GM19455 (cell line): ENCODE measurements around the gene LRRIQ4.
A peak's percentile ranks its signal among the peaks of the same experiment; 100 is the strongest.

Source experiments
- ATAC-seq: cut with Tn5 transposase; IDR thresholded peaks from one replicate; pipeline ENCODE4 v1.9.1; 2021; ENCODE audit not compliant: unreplicated experiment

LRRIQ4 gene

DNA sequence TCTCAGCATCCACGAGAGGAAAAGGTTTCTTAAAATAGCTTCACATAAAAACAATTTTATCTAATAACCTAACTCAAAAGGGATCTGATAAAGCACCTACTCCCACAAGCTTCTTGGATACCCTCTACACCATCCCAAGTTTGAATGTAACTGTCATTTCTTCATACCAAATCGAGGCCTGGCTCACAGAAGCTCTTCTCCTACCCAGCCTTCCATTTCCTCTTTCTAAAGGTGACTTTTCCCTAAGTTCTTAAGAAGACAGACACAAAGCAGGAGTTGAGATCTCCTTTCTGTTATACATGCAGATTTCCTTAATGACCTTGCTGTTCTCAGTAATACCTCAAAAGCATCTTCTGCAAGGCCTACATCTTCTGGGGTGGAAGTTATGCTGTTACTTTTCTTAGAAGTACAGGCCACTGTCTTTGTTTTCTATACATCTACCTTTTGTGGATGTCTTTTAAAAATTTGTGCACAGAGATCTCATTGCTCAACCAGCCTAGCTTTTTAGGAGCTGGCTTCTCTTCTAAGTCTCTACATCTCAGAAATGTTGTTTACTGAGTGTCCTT lies 3.4 kb upstream of the LRRIQ4 start:
- no peak for ATAC-seq

DNA sequence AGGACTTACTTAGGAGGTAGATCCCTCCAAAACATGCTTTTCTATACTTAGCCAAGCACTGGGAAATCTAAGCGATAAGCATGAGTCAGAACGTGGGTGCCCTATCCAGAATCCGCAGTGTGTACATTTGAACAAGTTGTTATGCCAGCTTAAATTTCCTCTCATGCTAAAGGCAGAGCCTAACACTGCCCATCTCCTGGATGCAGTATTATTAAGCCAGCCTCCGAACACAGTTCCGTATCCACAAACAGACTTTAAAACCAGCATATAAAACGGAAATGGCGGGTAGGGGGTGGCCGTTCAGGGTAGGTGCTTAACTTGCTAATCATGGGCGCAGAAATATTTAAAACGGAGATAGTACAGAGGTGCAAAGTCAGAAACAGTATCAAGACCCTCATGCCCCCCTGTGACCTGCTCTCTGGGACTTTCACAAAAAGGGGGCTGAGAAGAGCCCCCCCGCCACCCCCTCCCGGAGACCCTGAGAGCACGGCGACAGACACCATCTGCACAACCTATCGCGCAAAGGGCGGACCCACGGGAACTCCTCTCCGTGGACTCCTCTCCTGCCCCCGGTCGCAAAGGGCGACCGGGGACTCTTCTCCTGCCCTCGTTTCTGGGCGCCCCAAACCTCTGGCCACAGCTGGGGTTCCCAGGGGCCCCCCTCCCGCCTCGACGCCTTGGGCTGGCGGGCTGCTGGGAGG lies 889 bp upstream of the LRRIQ4 start:
- peak; percentile 13 for ATAC-seq

DNA sequence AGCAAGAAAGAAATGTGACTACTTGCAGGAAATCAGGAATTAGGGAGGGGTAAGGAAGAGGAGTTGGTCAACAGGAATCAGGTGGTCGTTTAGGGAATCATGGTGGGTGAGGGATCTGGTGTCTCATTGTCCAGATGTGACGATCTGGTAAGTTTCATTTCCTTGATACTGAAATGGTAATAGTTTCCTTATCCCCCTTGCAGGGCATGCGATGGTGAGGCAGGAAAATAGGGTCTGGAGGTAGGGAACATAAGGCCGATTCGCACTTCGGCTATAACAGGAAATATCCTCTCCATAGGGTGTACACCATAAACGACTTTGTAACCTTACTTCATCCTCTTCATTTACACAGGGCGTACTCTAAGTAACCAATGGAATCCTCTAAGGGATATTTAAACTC lies 608 bp downstream of the LRRIQ4 start:
- ATAC-seq, result no peak

DNA sequence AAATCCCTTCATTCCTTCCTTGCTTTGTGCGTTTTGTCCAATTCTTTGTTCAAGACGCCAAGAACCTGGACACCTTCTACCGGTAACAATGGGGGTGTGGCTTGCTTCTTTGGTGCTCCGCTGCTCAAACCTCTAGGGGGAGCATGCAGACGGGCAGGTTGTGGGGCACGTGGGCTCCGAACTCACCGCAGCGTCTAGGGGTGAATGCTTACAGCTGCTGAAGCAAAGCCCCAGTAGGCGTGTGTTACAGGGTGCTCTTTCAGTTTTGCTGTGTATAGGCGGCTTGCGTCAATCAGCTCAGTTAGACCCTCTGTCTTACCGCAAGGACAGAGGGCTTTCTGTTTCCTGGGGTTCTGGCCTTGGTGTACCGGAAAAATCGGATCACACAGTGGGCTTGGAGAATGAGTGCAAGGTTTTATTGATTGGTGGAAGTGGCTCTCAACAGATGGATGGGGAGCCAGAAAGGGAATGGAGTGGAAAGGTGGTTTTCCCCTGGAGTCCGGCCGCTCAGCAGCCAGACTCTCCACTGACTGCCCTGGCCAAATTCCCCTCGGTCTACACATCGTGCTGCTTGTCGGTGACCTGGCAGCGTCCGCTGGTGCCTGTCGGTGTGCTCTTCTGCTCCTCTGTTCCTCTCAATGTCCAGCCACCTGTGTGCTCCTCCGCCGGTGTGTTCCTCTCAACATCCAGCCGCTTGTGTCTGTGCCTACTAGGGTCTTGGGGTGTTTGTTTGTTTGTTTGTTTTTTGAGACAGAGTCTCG lies 1.3 kb downstream of the LRRIQ4 start:
- ATAC-seq, result peak; percentile 87

DNA sequence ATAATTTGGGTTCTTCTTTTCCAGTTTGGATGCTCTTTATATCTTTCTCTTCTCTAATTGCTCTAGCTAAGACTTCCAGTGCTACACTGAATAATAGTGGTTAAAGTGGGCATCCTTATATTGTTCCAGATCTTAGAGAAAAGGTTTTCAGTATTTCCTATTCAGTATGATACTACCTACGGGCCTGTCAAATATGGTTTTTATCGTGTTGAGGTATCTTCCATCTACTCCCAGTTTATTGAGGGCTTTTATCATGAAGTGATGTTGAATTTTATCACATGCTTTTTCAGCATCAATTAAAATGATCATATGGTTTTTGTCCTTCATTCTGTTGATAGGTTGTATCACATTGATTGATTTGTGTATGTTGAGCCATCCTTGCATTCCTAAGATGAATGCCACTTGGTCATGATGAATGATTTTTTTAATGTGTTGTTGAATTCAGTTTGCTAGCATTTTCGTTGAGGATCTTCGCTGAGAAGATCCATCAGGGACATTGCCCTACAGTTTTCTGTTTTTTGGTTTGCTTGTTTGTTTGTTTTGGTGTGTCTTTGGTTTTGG lies 3.0 kb downstream of the LRRIQ4 start:
- ATAC-seq, result no peak

DNA sequence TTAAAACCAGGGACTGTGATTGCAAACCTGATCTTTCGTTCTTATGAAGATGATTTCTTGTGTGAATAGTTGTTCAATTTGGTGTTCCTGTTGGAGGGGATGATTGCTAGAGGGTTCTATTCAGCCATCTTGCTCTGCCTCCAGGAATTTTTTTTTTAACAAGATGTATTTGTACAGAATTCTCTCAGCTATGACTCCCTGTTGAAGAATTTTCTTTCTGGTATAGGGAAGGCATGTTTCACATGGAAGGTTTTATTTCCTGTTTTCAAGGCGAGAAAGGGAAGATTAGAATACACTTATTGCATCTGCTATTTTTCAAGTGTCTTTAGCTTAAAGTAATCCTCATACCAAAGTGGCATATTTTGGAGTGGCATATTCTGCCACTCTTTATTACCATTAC lies 5.6 kb downstream of the LRRIQ4 start:
- no peak for ATAC-seq

DNA sequence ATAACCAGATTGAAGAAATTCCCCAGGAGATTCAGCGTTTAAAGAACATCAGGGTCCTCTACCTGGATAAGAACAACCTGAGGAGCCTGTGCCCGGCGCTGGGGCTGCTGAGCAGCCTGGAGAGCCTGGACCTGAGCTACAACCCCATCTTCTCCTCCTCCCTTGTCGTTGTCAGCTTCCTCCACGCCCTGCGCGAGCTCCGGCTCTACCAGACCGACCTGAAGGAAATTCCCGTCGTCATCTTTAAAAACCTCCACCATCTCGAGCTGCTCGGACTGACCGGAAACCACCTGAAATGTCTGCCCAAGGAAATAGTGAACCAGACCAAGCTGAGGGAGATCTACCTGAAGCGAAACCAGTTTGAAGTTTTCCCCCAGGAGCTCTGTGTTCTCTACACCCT lies 9.4 kb downstream of the LRRIQ4 start:
- no peak for ATAC-seq

DNA sequence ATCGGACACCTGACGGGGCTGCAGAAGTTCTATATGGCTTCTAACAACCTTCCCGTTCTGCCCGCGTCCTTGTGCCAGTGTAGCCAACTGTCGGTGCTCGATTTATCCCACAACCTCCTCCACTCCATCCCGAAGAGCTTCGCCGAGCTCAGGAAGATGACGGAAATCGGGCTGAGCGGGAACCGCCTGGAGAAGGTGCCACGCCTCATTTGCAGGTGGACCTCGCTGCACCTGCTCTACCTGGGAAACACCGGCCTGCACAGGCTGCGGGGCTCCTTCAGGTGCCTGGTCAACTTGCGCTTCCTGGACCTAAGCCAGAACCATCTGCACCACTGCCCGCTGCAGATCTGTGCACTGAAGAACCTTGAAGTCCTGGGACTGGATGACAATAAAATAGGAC lies 9.9 kb downstream of the LRRIQ4 start:
- ATAC-seq, result no peak

DNA sequence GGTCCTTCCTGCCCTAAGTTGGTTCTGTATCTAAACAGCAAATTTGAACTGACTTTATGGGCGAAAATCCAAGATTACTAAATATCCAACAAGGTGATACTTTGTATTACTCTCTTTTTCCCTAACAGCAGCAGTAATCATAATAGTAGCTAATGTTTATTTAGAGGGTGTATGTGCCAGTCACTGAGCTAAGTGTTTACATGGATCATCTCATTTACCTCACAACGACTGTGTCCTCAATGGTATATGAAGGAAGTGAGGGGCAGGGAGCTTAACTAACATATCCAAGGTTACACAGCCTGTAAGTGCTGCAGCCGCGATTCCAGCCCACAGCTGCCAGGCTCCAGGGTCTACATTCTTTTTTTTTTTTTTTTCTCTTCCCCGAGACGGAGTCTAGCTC lies 10.3 kb downstream of the LRRIQ4 start:
- no peak for ATAC-seq

DNA sequence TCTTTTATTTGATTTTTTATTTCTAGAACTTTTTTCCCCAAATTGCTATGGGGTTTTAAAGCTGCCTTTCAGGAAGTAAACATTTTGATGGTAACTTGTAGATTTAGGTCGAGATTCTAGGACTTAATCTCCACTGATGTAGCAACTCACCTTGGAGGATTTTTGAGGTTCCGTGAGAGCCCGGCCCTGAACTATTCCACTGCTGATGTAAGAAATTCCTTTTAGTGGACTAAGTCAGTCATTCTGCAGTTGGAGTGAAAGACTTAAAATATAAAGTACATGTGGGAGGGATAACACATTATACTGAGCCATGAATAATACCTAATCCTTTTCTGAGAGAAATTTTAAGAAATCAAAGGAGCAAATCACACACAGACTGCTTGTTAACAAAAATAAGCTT lies 12.6 kb downstream of the LRRIQ4 start:
- ATAC-seq, result no peak

DNA sequence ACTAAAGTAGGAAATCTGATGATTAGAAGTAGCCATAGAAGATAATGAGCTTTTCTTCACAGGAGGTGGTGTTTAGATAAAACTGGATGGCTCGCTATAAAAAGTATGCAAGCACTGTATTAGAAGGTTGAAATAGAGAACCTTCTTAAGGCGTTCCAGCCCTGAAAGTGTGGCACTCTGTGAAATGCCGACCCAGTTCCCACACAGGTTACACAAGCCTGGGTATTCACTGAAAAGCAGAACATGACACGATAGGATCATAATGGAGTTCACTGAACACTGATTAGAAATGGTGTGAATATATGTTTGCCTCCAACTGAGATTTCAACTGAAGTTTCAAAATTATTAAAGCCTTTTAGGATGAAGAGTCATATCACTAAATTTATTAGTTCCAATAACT lies 15.0 kb downstream of the LRRIQ4 start:
- no peak for ATAC-seq

DNA sequence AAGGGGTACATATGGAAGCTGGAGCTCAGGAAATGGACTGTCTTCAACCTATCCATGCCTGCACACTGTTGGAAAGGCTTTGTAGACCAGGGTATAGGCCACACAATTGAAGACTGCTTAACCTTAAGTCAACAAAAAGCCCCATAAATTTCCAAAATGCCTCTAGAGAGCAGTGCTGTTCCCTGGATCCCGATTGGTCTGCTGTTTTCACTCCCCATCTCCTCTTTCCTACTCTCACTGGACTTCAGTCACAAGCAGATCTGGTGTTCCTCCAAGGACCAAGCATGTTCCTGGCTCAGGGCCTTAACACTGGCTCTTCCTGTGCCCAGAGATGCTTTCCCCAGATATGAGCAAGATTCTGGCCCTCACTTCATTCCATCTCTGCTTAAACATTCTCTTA lies 22.9 kb downstream of the LRRIQ4 start:
- ATAC-seq, result no peak

DNA sequence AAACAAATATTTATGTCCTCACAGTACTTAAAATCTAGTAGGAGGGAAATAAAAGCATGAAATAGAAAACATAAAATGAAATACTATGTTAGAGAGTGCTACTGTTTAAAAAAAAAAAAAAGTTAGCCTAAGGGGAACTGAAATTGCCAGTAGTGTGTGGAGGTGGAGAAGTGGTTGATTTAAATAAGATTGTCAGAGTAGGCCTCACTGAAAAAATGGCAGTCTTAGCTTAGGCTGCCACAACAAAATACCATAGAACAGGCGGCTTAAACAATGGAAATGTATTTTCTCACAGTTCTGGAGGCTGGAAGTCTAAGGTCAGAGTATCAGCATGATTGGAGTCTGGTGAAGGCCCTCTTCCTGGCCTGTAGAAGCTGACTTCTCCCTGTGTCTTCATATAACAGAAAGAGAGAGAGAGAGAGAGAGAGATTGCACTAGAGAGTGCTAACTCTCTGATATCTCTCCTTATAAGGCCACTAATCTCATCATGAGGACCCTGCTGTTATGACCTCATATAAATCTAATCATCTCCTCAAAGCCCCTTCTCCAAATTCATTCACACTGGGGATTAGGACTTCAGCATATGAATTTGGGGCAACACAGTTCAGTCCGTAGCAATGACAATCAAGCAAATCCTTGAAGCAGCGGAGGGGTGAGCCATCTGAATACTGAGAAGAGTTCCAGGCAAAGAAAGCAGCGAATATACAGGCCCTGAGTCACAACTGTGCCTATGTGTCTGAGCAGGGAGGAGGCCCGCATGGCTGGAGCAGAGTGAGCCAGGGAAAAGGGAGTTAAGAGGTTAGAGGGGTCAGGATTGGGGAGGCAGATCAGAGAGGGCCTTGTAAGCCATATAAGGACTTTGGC lies 23.6 kb downstream of the LRRIQ4 start:
- ATAC-seq, result peak; percentile 87

DNA sequence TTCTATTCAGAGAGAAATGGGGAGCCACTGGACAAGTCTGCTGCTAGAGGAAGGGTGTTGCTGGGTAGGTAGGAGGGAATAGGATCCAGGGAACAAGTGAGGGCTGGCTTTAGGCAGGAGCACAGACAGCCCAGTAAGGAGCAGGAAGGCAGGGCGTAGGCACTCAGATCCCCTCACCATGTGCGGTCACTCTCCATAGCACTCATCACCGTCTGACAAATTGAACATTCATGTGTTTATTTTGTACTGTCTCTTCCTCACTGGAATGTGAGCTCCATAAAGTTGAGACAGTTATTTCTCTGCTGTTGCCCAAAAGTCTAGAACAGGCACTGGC lies 24.2 kb downstream of the LRRIQ4 start:
- no peak for ATAC-seq

DNA sequence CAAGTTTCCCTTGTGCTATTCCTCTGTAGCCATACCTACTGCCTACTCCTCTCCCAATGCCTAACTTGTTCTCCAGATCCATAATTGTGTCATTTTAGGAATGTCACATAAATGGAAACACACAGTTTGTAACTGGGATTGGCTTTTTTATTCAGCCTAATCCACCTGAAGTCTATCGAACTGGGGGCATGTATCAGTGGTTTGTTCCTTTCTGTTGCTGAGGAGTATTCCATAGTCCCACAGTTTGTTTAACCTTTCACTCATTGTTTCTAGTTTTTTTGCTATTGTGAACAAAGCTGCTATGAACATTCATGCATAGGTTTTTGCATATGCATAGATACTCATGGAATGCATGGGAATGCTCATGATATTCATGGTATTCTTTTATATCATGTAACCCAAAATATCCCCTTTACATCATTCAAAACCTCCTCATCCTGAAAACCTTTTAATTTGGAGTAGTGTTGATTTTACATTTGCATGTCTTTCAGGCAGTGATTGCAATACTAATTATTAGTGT lies 25.9 kb downstream of the LRRIQ4 start:
- no peak for ATAC-seq

DNA sequence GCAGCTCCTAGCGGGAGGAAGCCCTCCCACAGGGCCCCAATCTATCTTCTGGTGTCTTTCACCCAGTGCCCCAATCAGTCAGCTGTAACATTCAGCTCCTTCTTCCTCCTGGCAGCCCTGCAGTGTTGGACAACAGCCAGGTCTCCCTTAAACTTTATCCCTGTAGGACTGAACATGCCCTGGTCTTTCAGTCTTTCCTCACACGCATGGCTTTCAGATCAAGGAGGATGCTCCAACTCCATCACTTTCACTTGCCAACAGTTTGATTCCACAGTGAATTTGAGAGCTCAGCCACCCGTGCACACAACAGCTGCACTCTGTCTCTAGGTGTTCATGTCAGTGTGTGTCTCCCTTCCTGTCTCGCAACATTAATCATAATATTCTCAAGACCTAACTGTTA lies 28.5 kb downstream of the LRRIQ4 start:
- no peak for ATAC-seq

DNA sequence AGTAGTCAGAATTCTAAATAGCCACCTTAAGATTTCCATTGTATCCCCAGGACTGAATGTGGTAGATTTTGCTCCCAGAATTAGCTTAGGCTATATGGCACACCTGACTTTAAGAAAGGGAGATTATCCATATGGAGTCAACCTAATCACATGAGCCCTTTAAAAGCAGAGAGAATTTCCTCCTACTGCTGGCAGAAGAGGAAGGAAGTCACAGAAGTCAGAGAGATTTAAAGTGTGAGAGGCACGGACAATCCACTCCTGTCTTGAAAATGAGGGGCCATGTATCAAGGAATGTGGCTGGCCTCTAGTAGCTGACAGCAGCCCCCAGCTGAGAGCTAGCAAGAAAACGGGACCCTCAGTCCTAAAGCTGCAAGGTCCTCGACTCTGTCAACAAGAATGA lies 30.3 kb downstream of the LRRIQ4 start:
- no peak for ATAC-seq

DNA sequence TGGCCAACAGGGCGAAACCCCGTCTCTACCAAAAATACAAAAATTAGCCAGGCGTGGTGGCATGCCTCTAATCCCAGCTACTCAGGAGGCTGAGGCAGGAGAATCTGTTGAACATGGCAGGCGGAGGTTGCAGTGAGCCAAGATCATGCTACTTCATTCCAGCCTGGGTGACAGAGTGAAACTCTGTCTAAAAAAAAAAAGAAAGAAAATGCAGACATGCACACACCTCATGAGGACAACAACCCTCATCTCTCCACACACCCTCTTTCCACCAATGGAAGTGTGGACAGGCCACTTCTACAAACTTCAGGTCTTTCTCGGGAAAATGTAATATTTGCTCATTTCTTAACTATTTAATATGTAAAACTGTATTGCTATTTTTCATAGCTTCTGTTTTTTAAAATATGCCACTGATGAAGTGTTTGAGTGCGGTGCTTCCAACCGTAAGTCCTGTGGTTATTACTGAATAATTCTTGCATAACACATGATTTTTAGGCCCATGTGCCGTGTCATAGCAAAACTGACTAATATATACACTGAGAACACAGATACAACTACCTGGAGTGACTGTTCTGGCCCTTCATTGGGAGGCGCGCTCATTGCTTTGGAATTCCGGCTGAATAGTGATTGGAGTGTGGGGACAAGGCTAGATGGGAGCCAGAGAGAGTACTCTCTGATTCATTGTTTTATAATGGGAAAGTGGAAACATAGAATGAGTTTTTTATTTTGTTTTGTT lies 34.0 kb downstream of the LRRIQ4 start:
- peak; percentile 90 for ATAC-seq

DNA sequence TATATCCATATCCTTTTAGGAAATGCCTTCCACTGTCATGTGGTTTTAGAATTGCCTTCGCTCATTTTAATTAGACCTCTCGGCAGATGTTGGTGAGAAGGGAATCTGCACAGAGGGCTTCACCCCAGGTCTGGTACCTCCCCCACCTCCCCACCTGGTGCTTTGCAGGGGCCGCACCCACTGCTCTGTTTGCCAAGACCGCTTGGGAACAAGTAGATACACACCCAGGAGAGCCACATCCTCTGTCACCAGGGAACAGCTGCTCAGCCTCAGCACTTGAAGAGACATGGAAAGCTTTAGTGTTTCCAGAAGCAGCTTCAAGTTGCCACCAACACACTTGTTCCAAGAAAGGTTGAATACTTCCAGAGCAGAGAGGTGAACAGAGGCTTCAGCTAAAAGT lies 35.2 kb downstream of the LRRIQ4 start:
- ATAC-seq, result no peak

DNA sequence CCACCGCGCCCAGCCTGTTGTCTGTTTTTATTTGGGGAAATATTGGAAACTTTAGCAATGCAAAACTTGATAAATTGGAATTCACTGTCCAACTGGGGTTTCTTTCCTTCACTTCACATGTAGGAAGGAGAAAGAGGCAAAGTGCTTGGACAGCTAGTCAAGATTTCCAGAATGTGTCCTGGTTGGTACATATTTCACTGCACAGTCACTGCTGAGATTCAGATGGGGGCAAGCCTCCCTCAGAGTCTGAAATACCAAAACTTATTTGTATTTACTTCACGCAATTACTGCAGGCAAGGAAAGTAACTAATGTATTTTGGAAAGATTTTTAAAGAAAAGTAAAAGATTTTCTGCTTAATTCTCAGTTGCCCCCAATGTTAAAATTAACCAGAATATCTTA lies 36.1 kb downstream of the LRRIQ4 start:
- ATAC-seq, result no peak
